Measurements from ENCODE around the gene BRMS1L.

Gene BRMS1L

DNA sequence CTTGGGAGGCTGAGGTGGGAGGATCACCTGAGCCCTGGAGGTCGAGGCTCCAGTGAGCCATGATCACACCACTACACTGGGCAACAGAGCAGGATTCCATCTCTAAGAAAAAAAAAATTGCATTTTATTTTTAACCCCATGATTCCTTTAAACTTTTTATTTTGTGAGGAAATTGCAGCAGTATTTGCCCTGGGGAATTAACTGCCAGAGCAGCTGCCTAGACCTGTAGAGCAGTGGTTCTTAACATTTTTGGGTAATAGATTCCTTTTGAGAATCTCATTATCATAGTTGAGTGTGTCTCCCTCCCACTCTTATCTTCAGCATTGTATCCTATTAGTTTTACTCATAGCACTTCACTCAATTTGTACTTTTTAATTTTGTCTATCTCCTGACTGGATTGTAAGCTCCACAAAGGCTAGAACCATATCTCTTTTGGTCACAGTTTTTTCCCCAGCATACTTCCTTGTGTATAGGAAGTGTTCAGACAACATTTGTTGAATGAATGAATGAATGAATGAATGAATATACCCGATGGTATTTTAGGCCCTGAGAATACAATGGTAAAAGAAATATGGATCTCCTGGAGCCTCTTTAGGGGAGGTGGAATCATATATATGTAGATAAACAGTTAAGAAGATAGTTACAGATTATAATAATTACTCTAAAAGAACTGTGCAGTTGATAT lies 40.6 kb downstream of the BRMS1L start:
- no peak for DNase-seq

DNA sequence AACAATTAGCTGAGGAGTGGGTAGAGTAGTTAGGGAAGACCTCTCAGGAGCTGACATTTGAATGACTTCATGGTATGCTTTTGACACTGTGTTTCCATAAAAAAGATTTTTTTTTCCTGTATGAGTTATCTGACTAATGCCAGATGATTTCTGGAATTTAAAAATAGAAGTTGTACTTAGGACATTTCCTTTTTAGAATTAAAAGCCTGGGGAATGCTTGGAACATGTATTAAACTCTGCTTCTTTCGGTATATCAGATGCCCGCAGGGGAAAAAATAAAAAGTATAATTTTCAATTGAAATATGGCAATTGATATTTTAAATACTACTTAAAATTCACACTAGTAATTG lies 41.1 kb downstream of the BRMS1L start:
- DNase-seq, result no peak

DNA sequence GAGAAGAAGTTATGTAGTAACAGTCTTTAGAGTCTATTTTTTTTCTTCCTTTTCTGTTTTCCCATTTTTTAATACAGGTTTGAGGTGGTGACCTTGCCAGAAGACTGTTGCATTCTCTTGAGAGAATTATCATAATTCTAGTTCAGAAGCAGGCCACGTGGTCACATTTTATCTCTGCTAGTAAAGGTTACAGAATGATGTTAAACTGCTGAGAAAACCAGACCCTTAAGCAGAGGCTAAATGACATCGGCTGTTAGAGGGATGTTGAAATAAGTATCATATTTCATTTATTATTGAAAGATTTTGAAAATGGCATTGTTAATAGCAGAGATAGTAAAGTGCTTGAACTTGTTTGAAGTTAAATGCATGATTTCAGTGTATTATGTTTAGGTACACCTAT lies 49.2 kb downstream of the BRMS1L start:
- DNase-seq, result no peak

DNA sequence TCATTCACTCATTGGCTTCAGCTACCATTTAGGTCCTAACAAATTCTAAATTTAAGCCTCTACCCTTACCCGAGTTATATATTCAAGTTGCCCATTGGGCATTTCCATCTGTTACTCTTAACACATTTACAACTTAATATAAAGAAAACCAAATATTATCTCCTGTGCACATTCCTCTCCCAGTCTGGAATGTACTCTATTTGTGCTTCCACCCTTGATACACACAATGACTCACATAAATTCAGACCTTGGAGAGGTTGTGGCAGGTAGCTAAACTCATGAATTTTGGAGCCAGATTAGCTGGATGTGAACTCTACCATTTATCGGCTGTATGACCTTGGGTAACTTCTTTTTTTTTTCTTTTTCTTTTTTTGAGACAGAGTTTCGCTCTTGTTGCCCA lies 51.1 kb downstream of the BRMS1L start:
- DNase-seq, result no peak

DNA sequence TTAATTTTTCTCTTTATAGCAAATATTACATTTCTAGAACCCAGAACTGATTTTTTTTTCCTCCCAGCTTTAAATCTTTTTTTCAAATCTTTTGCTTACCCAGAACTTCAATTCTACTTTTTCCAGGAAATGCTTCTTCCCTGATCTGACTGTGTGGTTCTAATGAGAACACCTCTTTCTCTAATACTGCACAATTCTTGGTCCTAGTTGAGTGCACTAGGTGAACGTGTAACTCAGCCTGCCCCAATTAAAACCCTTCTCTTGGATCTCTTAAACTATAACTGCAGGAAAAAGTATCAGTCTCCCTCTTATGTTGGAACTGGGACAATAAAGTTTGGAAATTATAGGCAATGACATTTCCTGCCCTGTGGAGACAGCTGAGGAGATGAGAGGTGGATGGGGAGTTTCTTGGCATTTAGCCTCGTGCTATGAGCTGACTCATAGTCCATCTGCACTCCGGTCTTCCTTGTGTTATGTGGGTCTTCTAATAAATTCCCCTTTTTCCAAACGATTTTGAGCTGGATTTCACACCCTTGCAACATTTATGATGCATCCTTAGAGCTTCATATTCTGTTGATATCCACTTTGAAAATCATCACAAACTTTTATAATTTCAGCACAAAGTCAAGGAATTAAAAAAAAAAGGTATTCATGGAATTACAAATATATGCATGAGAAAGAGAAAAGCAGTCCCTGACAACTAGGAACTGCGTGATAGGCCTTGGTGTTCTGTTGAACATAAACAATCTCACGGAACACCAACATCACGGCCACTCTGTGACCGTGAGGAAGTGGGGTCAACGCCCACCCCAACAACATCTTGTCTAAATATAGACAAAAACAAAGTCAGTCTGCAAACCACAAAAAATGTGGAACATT lies 52.4 kb downstream of the BRMS1L start:
- DNase-seq, result no peak

DNA sequence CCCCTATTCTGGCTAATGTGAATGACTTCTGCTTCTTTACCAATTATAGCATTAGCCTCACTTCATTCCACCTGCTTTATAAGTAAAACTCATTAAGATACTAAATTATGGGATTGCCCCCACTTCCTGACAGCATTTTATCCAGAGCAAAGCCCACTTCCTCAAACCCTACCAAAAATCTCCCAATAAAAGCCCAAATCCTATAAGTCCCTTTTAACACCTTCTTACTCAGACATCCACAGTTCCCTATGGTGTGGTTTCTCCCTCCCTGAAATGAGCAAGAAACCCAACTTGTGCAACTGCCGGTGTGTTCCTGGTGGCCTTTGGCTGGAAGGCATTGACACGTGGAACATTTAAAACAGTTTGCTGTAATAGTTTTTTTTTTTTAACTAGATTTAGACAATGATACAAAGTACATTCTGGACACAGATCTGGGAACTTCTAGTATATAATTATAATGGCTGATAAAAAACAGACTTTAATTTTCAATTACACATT lies 53.1 kb downstream of the BRMS1L start:
- no peak for DNase-seq

DNA sequence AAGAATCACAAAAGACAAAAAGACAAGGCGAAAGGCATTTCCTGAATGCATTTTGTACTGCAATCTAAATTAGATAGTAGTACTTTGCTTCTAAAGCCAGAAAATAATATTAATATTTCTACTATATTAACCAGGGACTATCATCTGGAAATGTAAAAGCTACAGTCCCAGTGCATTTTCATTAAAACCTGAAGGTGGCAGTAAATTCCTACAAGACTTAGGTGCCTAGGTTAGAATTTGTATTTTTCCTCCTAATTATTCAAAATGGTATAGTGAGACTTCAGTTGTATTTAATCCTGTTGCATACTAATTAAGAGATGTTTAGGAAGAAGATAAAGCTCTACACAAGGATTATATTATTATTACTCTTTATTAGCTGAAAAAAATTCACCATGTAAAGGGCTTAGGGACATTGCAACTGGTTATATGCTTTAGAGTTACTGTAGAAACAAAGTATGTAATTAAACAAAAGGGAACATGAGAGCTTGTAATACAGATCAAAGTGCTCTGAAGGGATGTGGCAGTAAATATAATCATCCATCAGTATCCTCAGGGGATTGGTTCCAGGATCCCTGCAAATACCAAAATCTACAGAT lies 53.6 kb downstream of the BRMS1L start:
- DNase-seq, result no peak

DNA sequence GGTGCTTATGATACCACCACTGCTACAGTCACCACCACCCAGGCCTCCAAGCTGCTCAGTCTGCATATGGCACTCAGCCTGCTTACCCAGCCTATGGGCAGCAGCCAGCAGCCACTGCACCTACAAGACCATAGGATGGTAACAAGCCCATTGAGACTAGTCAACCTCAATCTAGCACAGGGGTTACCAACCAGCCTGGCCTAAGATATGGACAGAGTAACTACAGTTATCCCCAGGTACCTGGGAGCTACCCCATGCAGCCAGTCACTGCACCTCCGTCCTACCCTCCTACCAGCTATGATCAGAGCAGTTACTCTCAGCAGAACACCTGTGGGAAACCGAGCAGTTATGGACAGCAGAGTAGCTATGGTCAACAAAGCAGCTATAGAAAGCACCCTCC lies 55.1 kb downstream of the BRMS1L start:
- DNase-seq, result no peak

DNA sequence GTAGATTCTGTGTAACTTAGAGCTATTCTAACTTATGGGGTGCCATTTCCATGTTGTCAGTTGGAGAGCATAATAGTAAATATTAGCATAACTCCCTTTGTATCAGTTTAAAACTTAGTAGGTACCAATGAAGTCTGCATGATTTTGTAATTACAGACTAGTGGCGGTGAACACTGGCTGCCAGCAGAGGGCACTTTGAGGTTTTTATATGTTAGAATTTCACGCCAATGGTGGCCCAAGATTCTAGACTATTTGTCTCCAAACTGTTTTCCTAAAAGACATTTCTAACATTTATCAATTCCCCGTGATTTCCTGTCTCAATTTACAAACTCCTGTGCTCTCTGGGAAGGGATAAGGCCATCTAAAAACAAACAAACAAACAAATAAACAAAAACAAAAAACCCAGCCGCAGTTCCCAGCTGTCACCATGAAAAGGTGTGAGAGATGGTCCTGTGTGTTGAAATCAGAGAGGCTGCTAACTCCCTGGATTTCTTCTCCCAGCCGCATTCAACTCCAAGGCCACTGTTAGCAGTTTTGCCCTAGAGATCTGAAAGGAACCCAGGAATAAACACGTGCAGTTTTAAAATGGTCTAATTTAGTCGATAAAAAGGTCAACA lies 57.6 kb downstream of the BRMS1L start:
- no peak for DNase-seq

DNA sequence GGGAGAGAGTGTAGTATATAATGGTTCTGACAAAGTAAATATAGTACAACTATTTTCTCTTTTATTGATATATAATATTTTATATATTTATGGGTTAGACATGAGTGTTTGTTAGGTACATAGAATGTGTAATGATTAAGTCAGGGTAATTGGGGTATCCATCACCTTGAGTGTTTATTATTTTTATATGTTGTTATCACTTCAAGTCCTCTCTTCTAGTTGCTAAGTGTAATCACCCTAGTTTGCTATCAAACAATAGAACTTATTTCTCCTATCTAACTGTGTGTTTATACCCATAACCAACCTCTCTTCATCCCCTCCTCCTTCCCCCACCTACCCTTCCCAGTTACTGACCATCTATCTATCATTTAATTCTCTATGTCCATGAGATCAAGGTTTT lies 64.2 kb downstream of the BRMS1L start:
- DNase-seq, result no peak

DNA sequence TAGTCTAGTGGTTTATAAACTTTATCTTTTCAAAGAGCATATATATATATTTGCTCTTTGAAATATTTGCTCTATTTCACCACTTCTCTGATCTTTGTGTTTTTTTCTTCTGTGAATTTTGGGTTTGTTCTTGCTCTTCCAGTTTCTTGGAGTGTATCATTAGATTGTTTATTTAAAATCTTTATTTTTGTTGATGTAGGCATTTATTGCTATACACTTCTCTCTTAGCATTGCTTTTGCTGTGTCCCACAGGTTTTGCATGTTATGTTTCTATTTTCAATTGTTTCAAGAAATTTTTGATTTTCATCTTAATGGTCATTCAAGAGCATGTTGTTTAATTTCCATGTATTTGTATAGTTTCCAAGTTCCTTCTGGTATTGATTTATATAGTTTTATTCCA lies 69.1 kb downstream of the BRMS1L start:
- no peak for DNase-seq

DNA sequence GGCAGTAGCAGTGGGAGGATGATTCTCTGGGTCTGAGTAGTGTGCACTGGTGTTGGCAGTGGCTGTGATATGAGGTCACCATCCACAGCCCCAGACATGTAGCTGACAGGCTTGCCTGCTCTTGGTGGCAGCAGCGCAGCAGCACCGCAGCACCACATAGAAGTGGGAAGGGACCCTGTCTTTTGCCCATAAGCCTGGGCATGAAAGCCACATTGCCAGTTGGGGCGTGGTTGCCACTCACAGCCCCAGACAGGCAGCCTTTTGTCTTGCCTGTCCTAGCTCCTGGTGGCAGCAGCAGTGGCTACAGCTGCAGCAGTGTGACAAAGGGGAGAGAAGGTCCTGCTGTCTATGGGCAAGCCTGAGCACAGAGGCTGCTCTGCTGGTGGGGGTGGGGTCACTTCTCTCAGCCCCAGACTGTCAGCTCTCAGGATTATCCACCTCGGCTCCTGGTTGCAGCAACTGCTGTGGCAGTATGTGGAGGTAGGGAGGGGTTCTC lies 71.5 kb downstream of the BRMS1L start:
- no peak for DNase-seq

DNA sequence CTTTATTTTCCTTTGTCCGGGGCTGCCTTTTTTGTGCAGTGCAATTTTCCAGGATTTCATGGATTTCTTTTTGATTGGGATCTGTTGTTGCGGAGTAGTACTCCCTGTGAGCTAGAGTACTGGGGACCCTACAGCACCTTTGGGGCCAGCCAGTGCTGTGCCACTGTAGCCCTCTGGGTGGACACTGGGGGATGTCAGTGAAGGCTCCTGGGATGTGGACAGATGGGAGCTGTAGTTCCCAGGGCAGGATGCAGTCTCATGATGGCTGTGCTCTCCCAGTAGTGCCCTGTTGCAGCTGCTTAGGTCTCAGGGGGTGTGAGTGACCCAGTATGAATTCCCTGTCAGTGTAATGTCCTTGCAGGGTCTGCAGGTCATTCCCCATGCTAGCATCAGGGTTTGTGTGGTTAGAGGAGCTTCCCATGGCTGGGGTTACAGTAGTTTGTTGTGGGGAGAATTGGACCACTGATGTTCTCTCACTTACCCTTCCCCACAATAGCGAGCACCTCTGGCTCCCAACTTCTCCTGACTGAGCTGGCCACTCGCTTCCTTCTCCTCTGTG lies 72.2 kb downstream of the BRMS1L start:
- no peak for DNase-seq

DNA sequence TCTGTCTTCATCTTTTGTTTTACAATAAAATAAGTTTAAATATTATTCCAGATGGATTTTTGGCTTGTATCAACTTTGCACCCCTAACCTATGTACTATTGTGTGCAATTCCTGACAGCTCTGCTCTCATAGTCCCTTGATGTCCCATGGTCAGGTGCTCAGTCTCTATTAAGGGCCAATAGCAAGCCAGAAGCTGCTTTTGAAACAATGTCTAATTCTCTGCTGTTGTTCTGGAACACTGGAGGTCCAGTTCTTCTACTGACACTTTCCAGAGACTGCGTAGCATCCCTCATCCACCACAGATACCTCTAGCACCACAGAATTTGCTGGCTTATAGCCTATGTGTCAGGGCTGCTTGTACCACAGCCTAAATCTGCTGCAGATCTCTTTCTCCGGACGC lies 74.6 kb downstream of the BRMS1L start:
- no peak for DNase-seq

DNA sequence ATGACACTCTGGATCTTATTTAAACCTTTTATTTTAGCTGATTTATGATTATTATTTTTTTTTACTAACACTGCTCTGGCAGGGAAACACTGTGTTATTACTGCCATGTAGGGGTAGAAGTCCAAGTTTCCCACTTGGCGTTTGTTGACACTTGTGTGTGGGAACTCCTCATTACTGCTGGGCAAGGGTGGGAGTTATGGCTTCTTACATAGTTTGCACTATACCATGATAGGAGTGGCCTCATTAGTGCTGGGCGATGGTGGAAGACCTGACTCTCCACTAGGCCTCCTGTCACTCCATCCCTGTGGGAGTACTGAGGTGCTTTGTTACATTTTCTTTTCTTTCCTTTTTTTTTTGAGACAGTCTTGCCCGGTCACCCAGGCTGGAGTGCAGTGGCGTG lies 83.5 kb downstream of the BRMS1L start:
- DNase-seq, result no peak

DNA sequence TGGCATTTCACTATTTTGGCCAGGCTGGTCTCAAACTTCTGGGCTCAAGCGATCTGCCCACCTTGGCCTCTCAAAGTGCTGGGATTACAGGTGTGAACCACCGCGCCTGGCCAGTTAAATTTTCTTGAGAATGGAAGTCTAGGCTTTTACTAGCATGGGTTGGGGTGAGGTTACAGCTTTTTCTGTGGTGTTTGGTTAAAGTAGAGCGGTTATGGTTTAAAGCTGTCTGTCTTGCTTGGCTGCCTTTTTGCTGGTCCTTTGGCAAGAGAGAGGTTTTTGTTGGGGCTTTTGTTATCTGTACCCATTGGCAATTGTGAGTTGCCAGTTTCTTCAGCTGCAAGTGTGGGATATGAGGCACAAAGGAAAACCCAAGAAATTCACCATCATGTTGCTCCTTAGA lies 84.1 kb downstream of the BRMS1L start:
- DNase-seq, result no peak

DNA sequence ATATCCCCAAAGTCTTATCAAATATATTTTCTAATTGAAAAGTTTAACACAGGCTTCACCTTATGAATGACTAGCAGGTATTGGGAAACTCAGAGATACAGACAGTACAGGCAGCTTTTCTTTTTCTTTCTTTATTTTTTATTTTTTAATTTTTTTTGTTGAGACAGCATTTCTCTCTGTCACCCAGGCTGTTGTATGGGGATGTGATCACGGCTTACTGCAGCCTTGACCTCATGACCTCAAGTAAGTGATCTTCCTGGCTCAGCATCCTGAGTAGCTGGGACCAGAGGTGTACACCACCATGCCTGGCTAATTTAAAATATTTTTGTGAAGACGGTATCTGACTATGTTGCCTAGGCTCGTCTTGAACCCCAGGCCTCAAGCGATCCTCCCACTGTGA lies 85.0 kb downstream of the BRMS1L start:
- DNase-seq, result no peak

DNA sequence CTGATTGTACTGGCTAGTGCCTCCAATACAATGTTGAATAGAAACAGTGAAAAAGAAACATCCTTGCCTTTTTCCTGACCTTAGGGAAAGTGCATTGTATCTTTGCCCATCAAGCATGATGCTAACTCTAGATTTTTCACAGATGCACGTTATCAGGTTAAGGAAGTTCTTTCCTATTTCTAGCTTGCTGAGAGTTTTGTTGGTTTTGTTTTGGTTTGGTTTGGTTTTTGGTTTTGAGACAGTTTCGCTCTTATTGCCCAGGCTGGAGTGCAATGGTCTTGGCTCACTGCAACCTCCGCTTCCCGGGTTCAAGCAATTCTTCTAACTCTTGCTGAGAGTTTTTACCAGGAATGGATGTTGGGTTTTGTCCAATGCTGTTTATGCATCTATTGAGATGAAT lies 89.0 kb downstream of the BRMS1L start:
- DNase-seq, result no peak

DNA sequence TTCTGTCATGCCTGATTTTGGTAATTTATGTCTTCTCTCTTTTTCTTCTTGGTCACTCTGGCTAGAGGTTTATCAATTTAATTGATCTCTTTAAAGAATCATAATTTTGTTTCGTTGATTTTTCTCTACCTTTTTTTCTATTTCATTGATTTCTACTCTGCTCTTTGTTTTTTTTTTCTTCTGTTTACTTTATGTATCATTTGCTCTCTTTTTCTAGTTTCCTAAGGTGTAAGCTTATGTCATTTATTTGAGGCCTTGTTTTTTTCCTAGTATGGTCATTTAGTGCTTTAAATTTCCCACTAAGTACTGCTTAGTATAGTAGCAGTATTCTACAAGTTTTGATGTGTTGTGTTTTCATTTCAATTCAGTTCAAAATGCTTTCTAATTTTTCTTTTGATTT lies 89.6 kb downstream of the BRMS1L start:
- DNase-seq, result no peak
